SIG-M5 treated with dmso at 0.1 percent for 504 hours (cell line): ENCODE data around the gene C10orf90.
"Not testable (repeated sequence)": the region's sequence is repeated elsewhere in the genome, so short reads cannot be mapped to it uniquely, and the experiment has no call there.

ENCODE experiments used
- DNase-seq: peaks from one replicate; lab custom pipeline; 2025; ENCODE audit not compliant: unreplicated experiment; lab: John Stamatoyannopoulos, UW

Gene C10orf90

GRCh38 chr10:126551202-126551601 lies 119.3 kb downstream of the C10orf90 start:
- DNase-seq, result no peak

- not testable (repeated sequence) for DNase-seq
Observed at GRCh38 chr10:126550586-126550985, 119.9 kb downstream of the C10orf90 start.

- no peak for DNase-seq
Observed at GRCh38 chr10:126549344-126549743, 121.1 kb downstream of the C10orf90 start.

- DNase-seq, result no peak
Observed at GRCh38 chr10:126544565-126544964, 125.9 kb downstream of the C10orf90 start.

GRCh38 chr10:126538439-126539135 lies 131.9 kb downstream of the C10orf90 start:
- DNase-seq, result no peak

GRCh38 chr10:126536656-126537055 lies 133.8 kb downstream of the C10orf90 start:
- no peak for DNase-seq

GRCh38 chr10:126536148-126536547 lies 134.3 kb downstream of the C10orf90 start:
- no peak for DNase-seq

- no peak for DNase-seq
Observed at GRCh38 chr10:126533644-126534043, 136.8 kb downstream of the C10orf90 start.

GRCh38 chr10:126528315-126528835 lies 142.1 kb downstream of the C10orf90 start:
- no peak for DNase-seq

GRCh38 chr10:126527645-126528314 lies 142.7 kb downstream of the C10orf90 start:
- no peak for DNase-seq

- DNase-seq, result no peak
Observed at GRCh38 chr10:126525326-126525725, 145.2 kb downstream of the C10orf90 start.

- no peak for DNase-seq
Observed at GRCh38 chr10:126524526-126524925, 146.0 kb downstream of the C10orf90 start.

GRCh38 chr10:126523071-126523470 lies 147.4 kb downstream of the C10orf90 start:
- no peak for DNase-seq

- DNase-seq, result no peak
Observed at GRCh38 chr10:126521399-126521798, 149.1 kb downstream of the C10orf90 start.

GRCh38 chr10:126520751-126521317 lies 149.7 kb downstream of the C10orf90 start:
- no peak for DNase-seq

GRCh38 chr10:126519992-126520391 lies 150.5 kb downstream of the C10orf90 start:
- DNase-seq, result no peak

GRCh38 chr10:126519185-126519584 lies 151.3 kb downstream of the C10orf90 start:
- no peak for DNase-seq

- no peak for DNase-seq
Observed at GRCh38 chr10:126518218-126519080, 152.0 kb downstream of the C10orf90 start.

GRCh38 chr10:126516515-126516914 lies 154.0 kb downstream of the C10orf90 start:
- no peak for DNase-seq

- DNase-seq, result no peak
Observed at GRCh38 chr10:126511917-126512479, 158.5 kb downstream of the C10orf90 start.

- no peak for DNase-seq
Observed at GRCh38 chr10:126509182-126509581, 161.3 kb downstream of the C10orf90 start.
